Amygdala (tissue), 56 donors: ENCODE measurements around the gene SEC63.
"Not testable (repeated sequence)": the region's sequence is repeated elsewhere in the genome, so short reads cannot be mapped to it uniquely, and the experiment has no call there.

Experiments used
- DNase-seq, 56 donors: peaks; one replicate each; lab custom pipeline; 2025; lab: John Stamatoyannopoulos, UW

The SEC63 gene

GRCh38 chr6:107976155-107976783 lies 18.3 kb upstream of the SEC63 start:
- no peak for DNase-seq

- DNase-seq: no peak
Observed at GRCh38 chr6:107973594-107973993, 15.6 kb upstream of the SEC63 start.

GRCh38 chr6:107972413-107973096 lies 14.5 kb upstream of the SEC63 start:
- DNase-seq: no peak

- no peak for DNase-seq
Observed at GRCh38 chr6:107971181-107971580, 13.2 kb upstream of the SEC63 start.

- no peak for DNase-seq
Observed at GRCh38 chr6:107970255-107970654, 12.2 kb upstream of the SEC63 start.

GRCh38 chr6:107968081-107968480 lies 10.1 kb upstream of the SEC63 start:
- no peak for DNase-seq

GRCh38 chr6:107965746-107966145 lies 7.7 kb upstream of the SEC63 start:
- DNase-seq: no peak

GRCh38 chr6:107962723-107963122 lies 4.7 kb upstream of the SEC63 start:
- no peak for DNase-seq

- peak in 2 of 56 donors; percentile 3 for DNase-seq
Observed at GRCh38 chr6:107959392-107959791, 1.4 kb upstream of the SEC63 start.

GRCh38 chr6:107958689-107959362 lies 818 bp upstream of the SEC63 start:
- not testable (repeated sequence) for DNase-seq

- DNase-seq: peak in 32 of 56 donors; percentile 6 to 67 (median 30)
Observed at GRCh38 chr6:107957308-107957908, 600 bp downstream of the SEC63 start.

- no peak for DNase-seq
Observed at GRCh38 chr6:107956586-107957307, 1.3 kb downstream of the SEC63 start.

- no peak for DNase-seq
Observed at GRCh38 chr6:107956181-107956580, 1.8 kb downstream of the SEC63 start.

- not testable (repeated sequence) for DNase-seq
Observed at GRCh38 chr6:107953858-107954414, 4.1 kb downstream of the SEC63 start.

GRCh38 chr6:107943626-107944439 lies 14.2 kb downstream of the SEC63 start:
- DNase-seq: no peak

- no peak for DNase-seq
Observed at GRCh38 chr6:107942142-107942541, 15.9 kb downstream of the SEC63 start.

GRCh38 chr6:107941627-107942026 lies 16.4 kb downstream of the SEC63 start:
- no peak for DNase-seq

GRCh38 chr6:107941199-107941598 lies 16.8 kb downstream of the SEC63 start:
- DNase-seq: no peak

- not testable (repeated sequence) for DNase-seq
Observed at GRCh38 chr6:107936910-107937292, 21.1 kb downstream of the SEC63 start.
